HEK293 (cell line): ENCODE measurements around the gene ACP7.
A peak's percentile ranks its signal among the peaks of the same experiment; 100 is the strongest.

Source experiments
- CTCF ChIA-PET: fragments of 350-600 bp; formaldehyde crosslinking; extraction: SDS; loops from one replicate; lab custom pipeline; 2021; ENCODE audit warnings: antibody characterized with exemption; lab: Yijun Ruan, JAX
- POLR2A ChIA-PET: fragments of 300-600 bp; formaldehyde crosslinking; extraction: SDS; loops from one replicate; lab custom pipeline; 2020; ENCODE audit warnings: antibody characterized with exemption, inconsistent platforms; lab: Yijun Ruan, JAX
- H3K27ac ChIP-seq: fragments of 200-500 bp; sonication (Bioruptor generic); 2 replicates; pipeline ENCODE4 v1.5.1; 2014; ENCODE audit warnings: low read depth, low read length, control low read depth, inconsistent platforms; ENCODE audit errors: extremely low read depth
- H3K36me3 ChIP-seq, 2 experiments: fragments of 200-500 bp in 1 of 2; sonication (Bioruptor generic) in 1 of 2; 1 replicate in 1 of 2; 2 replicates in 1 of 2; pipeline ENCODE4 v1.5.1; 2014 to 2017; ENCODE audit warnings: inconsistent platforms in 2 of 2, low read length in 2 of 2; ENCODE audit not compliant: control insufficient read depth in 2 of 2, insufficient read depth in 1 of 2
- H3K4me1 ChIP-seq: fragments of 200-500 bp; sonication (Bioruptor generic); 2 replicates; pipeline ENCODE4 v1.5.1; 2014; ENCODE audit warnings: mild to moderate bottlenecking, low read length, inconsistent platforms; ENCODE audit not compliant: control insufficient read depth, insufficient read depth
- H3K4me3 ChIP-seq: 2 replicates; pipeline ENCODE4 v1.5.1; 2011; ENCODE audit warnings: low read depth, mild to moderate bottlenecking, control low read depth, low read length, moderate library complexity
- H3K9me3 ChIP-seq: fragments of 200-500 bp; sonication (Bioruptor generic); 2 replicates; pipeline ENCODE4 v1.5.1; 2014; ENCODE audit warnings: low read depth, low read length, inconsistent platforms; ENCODE audit not compliant: control insufficient read depth, insufficient read depth
- GFI1B ChIP-seq: fragments of 450-650 bp; formaldehyde crosslinking; IDR thresholded peaks from 2 replicates; pipeline ENCODE4 v1.5.1; 2016; ENCODE audit warnings: missing biosample characterization, missing genetic modification characterization
- GLIS1 ChIP-seq: fragments of 450-650 bp; formaldehyde crosslinking; IDR thresholded peaks from 2 replicates; pipeline ENCODE4 v1.5.1; 2016; ENCODE audit warnings: missing biosample characterization, missing genetic modification characterization
- GLIS2 ChIP-seq: fragments of 450-650 bp; formaldehyde crosslinking; IDR thresholded peaks from 2 replicates; pipeline ENCODE4 v1.5.1; 2016; ENCODE audit warnings: missing biosample characterization, missing genetic modification characterization
- IKZF3 ChIP-seq: fragments of 450-650 bp; IDR thresholded peaks from 2 replicates; pipeline ENCODE4 v1.5.0; 2018; ENCODE audit warnings: missing biosample characterization, mild to moderate bottlenecking, missing genetic modification characterization, moderate library complexity
- PRDM10 ChIP-seq: fragments of 450-650 bp; formaldehyde crosslinking; IDR thresholded peaks from 2 replicates; pipeline ENCODE4 v1.5.1; 2016; ENCODE audit warnings: missing biosample characterization, missing genetic modification characterization
- YY2 ChIP-seq: fragments of 450-650 bp; formaldehyde crosslinking; IDR thresholded peaks from 2 replicates; pipeline ENCODE4 v1.5.1; 2016; ENCODE audit warnings: missing biosample characterization, missing genetic modification characterization
- ZBTB20 ChIP-seq: fragments of 450-650 bp; formaldehyde crosslinking; IDR thresholded peaks from 2 replicates; pipeline ENCODE4 v1.5.1; 2016; ENCODE audit warnings: missing biosample characterization, missing genetic modification characterization
- ZBTB48 ChIP-seq: fragments of 450-650 bp; formaldehyde crosslinking; IDR thresholded peaks from 2 replicates; pipeline ENCODE4 v1.5.1; 2016; ENCODE audit warnings: missing biosample characterization, missing genetic modification characterization
- ZEB2 ChIP-seq: fragments of 450-650 bp; formaldehyde crosslinking; IDR thresholded peaks from 2 replicates; pipeline ENCODE4 v1.5.1; 2016; ENCODE audit warnings: missing biosample characterization, missing genetic modification characterization
- ZFP3 ChIP-seq: fragments of 450-650 bp; formaldehyde crosslinking; IDR thresholded peaks from 2 replicates; pipeline ENCODE4 v1.5.1; 2016; ENCODE audit warnings: low read depth, missing biosample characterization, missing genetic modification characterization
- ZFP41 ChIP-seq: fragments of 450-650 bp; formaldehyde crosslinking; IDR thresholded peaks from 2 replicates; pipeline ENCODE4 v1.5.1; 2016; ENCODE audit warnings: missing biosample characterization, missing genetic modification characterization, borderline replicate concordance
- ZIC2 ChIP-seq: fragments of 450-650 bp; formaldehyde crosslinking; IDR thresholded peaks from 2 replicates; pipeline ENCODE4 v1.5.1; 2016; ENCODE audit warnings: missing biosample characterization, missing genetic modification characterization
- ZNF132 ChIP-seq: fragments of 450-650 bp; formaldehyde crosslinking; IDR thresholded peaks from 2 replicates; pipeline ENCODE4 v1.5.1; 2017; ENCODE audit warnings: missing biosample characterization, missing genetic modification characterization, borderline replicate concordance
- ZNF16 ChIP-seq: fragments of 450-650 bp; formaldehyde crosslinking; IDR thresholded peaks from 2 replicates; pipeline ENCODE4 v1.5.1; 2016; ENCODE audit warnings: low read depth, missing biosample characterization, missing genetic modification characterization
- ZNF324 ChIP-seq: fragments of 450-650 bp; formaldehyde crosslinking; IDR thresholded peaks from 2 replicates; pipeline ENCODE4 v1.5.1; 2016; ENCODE audit warnings: missing biosample characterization, missing genetic modification characterization
- ZNF341 ChIP-seq: fragments of 450-650 bp; formaldehyde crosslinking; IDR thresholded peaks from 2 replicates; pipeline ENCODE4; 2016; ENCODE audit warnings: low read depth, missing biosample characterization, missing genetic modification characterization
- ZNF391 ChIP-seq: fragments of 450-650 bp; formaldehyde crosslinking; IDR thresholded peaks from 2 replicates; pipeline ENCODE4 v1.5.1; 2016; ENCODE audit warnings: low read depth, missing biosample characterization, missing genetic modification characterization, borderline replicate concordance
- ZNF404 ChIP-seq: fragments of 450-650 bp; formaldehyde crosslinking; IDR thresholded peaks from 2 replicates; pipeline ENCODE4 v1.5.1; 2017; ENCODE audit warnings: missing biosample characterization, missing genetic modification characterization
- ZNF510 ChIP-seq: fragments of 450-650 bp; formaldehyde crosslinking; IDR thresholded peaks from 2 replicates; pipeline ENCODE4 v1.5.1; 2018; ENCODE audit warnings: mild to moderate bottlenecking, missing genetic modification characterization, missing biosample characterization; ENCODE audit not compliant: insufficient replicate concordance
- ZNF530 ChIP-seq: fragments of 450-650 bp; formaldehyde crosslinking; IDR thresholded peaks from 2 replicates; pipeline ENCODE4 v1.5.1; 2016; ENCODE audit warnings: low read depth, missing biosample characterization, missing genetic modification characterization
- ZSCAN5A ChIP-seq: fragments of 450-650 bp; formaldehyde crosslinking; IDR thresholded peaks from 2 replicates; pipeline ENCODE4 v1.5.1; 2016; ENCODE audit warnings: missing biosample characterization, missing genetic modification characterization
- TF ChIP-seq, protein P1 (sequence below): fragments of 450-650 bp; formaldehyde crosslinking; conservative IDR thresholded peaks from 2 replicates; pipeline ENCODE4 v1.5.1; 2016; ENCODE audit warnings: low read depth, missing biosample characterization, missing genetic modification characterization
- TF ChIP-seq, protein P2 (sequence below): fragments of 450-650 bp; formaldehyde crosslinking; IDR thresholded peaks from 2 replicates; pipeline ENCODE4 v1.5.1; 2017; ENCODE audit warnings: missing biosample characterization, mild to moderate bottlenecking, missing genetic modification characterization, moderate library complexity

Gene ACP7

DNA sequence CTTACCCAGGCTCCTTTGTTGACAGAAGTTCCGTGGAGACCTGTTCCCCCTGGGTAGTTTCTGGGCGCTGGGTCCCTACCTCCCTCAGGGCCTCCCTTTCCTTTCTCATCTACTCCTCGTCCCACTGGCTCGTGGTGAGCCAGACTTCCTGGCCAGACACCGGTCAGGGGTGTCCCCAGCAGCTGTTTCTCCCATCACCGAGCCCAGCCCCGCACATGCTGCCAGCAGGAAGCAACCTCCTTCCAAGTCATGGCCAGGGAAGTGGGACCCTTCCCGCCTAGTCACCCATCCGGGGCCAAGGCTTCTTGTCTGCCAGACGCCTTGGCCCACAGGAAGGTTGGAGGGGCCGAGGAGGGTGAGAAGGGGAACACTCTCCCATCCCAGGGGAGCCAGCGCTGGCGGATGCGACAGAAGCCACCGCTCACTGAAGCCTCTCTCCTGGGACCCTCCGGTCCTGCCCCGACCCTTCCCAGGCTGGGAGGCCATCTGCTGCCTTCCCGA is 47.1 kb downstream of the ACP7 start:
- no peak for TF ChIP-seq ZFP41 (tag by site-specific recombination)
- TF ChIP-seq GFI1B = no peak
- TF ChIP-seq ZNF404 (tag by site-specific recombination) = no peak
- TF ChIP-seq ZIC2 (tag by site-specific recombination) = peak; percentile 44; the same call in 1 of the 2 replicates
- TF ChIP-seq ZSCAN5A (tag by site-specific recombination) = no peak
- no peak for TF ChIP-seq ZNF16 (tag by site-specific recombination)
- peak; percentile 60; the same call in 1 of the 2 replicates for TF ChIP-seq IKZF3 (tag by site-specific recombination)
- TF ChIP-seq GLIS2 (tag by site-specific recombination) = 0 out of 2 replicates have a peak, but pooled peaks have one; percentile 31
- no peak for TF ChIP-seq ZNF132 (tag by site-specific recombination)
- TF ChIP-seq, protein P1, sequence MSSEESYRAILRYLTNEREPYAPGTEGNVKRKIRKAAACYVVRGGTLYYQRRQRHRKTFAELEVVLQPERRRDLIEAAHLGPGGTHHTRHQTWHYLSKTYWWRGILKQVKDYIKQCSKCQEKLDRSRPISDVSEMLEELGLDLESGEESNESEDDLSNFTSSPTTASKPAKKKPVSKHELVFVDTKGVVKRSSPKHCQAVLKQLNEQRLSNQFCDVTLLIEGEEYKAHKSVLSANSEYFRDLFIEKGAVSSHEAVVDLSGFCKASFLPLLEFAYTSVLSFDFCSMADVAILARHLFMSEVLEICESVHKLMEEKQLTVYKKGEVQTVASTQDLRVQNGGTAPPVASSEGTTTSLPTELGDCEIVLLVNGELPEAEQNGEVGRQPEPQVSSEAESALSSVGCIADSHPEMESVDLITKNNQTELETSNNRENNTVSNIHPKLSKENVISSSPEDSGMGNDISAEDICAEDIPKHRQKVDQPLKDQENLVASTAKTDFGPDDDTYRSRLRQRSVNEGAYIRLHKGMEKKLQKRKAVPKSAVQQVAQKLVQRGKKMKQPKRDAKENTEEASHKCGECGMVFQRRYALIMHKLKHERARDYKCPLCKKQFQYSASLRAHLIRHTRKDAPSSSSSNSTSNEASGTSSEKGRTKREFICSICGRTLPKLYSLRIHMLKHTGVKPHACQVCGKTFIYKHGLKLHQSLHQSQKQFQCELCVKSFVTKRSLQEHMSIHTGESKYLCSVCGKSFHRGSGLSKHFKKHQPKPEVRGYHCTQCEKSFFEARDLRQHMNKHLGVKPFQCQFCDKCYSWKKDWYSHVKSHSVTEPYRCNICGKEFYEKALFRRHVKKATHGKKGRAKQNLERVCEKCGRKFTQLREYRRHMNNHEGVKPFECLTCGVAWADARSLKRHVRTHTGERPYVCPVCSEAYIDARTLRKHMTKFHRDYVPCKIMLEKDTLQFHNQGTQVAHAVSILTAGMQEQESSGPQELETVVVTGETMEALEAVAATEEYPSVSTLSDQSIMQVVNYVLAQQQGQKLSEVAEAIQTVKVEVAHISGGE (tag by site-specific recombination) = no peak
- no peak for TF ChIP-seq ZNF530
- no peak for TF ChIP-seq ZNF324
- 0 out of 2 replicates have a peak, but pooled peaks have one; percentile 24 for TF ChIP-seq ZBTB48 (tag by site-specific recombination)
- TF ChIP-seq, all 188 proteins: peak for 4
- no peak overlapping the region for H3K4me3 ChIP-seq
- peaks cover 0 to 4% of the 10 kb centered on the region in 2 experiments; a peak in 2 of 3 replicates for H3K36me3 ChIP-seq
- ChIA-PET CTCF (interaction anchor here (0.6 to 1.4 kb wide), 4 partner anchors 9 to 372 kb away, joined by 3 to 7 read pairs (median 5); no protein-coding TSS in a partner anchor), POLR2A (no interaction called here)
- H3K27ac ChIP-seq = peak overlapping the region; percentile 31; the same call in 1 of the 2 replicates
- peaks cover 47% of the 10 kb centered on the region for H3K4me1 ChIP-seq
- H3K9me3 ChIP-seq = no peaks in the 10 kb centered on the region

- CTCF ChIA-PET = interaction anchor here (0.5 to 1.8 kb wide), 7 partner anchors 10 to 306 kb away, joined by 3 to 11 read pairs (median 5); no protein-coding TSS in a partner anchor
- TF ChIP-seq YY2 (tag by site-specific recombination) = no peak
- peak; percentile 51 for TF ChIP-seq ZEB2 (tag by site-specific recombination)
- TF ChIP-seq ZBTB20 (tag by site-specific recombination) = no peak
- TF ChIP-seq GLIS1 (tag by site-specific recombination) = peak; percentile 70
- no peak for TF ChIP-seq ZBTB48 (tag by site-specific recombination)
- TF ChIP-seq ZNF341 = peak; percentile 74
- no peak for TF ChIP-seq ZNF510 (tag by site-specific recombination)
- TF ChIP-seq, protein P2, sequence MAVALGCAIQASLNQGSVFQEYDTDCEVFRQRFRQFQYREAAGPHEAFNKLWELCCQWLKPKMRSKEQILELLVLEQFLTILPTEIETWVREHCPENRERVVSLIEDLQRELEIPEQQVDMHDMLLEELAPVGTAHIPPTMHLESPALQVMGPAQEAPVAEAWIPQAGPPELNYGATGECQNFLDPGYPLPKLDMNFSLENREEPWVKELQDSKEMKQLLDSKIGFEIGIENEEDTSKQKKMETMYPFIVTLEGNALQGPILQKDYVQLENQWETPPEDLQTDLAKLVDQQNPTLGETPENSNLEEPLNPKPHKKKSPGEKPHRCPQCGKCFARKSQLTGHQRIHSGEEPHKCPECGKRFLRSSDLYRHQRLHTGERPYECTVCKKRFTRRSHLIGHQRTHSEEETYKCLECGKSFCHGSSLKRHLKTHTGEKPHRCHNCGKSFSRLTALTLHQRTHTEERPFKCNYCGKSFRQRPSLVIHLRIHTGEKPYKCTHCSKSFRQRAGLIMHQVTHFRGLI (tag by site-specific recombination) = no peak
- no peak for TF ChIP-seq ZNF391 (tag by site-specific recombination)
- no peak for TF ChIP-seq PRDM10 (tag by site-specific recombination)
- TF ChIP-seq GFI1B = no peak
- TF ChIP-seq ZFP3 (tag by site-specific recombination) = no peak
- TF ChIP-seq, all 188 proteins: peak for 3
- H3K36me3 ChIP-seq = peaks cover 0 to 4% of the 10 kb centered on the region in 2 experiments; a peak in 2 of 3 replicates
- no peak overlapping the region for H3K4me3 ChIP-seq
- 0 out of 2 replicates have a peak overlapping the region, but pooled peaks have one; percentile 4 for H3K27ac ChIP-seq
- POLR2A ChIA-PET = interaction anchor here (0.8 kb wide), 1 partner anchor 21 kb away, joined by 3 read pairs; no protein-coding TSS in a partner anchor
- H3K4me1 ChIP-seq = peaks cover 46% of the 10 kb centered on the region
- H3K9me3 ChIP-seq = no peaks in the 10 kb centered on the region
Observed at GRCh38 chr19:39132344-39132969, 48.3 kb downstream of the ACP7 start.
